Psoas muscle (tissue), 8 donors: ENCODE results near the gene TXNDC5. TPM values are rescaled to one million over a fixed set of nuclear protein-coding genes. Genes with fewer than 3 reads are reported as not detected.

Source experiments
- ATAC-seq, 4 donors: fragments of 200-7000 bp; cut with Tn5 transposase; one replicate each; pipeline ENCODE4 v1.9.1; 2020; ENCODE audit warnings: moderate library complexity in 3 of 4, mild to moderate bottlenecking in 2 of 4
- DNase-seq, 2 donors: peaks; one replicate each; pipeline ENCODE4 v3.0.0-alpha.2; 2020
- H3K27ac ChIP-seq: fragments of 200-600 bp; one replicate; pipeline ENCODE4 v1.8.0; 2022
- H3K27me3 ChIP-seq, 3 donors: fragments of 200-600 bp in 1 of 3; one replicate each; pipeline versions ENCODE4 v1.6.1 to v1.8.0; 2013 to 2022; ENCODE audit warnings: low read length in 2 of 3, mild to moderate bottlenecking in 2 of 3, moderate library complexity in 1 of 3; ENCODE audit not compliant: insufficient read depth in 3 of 3
- H3K36me3 ChIP-seq, 2 donors: fragments of 200-600 bp in 1 of 2; one replicate each; pipeline versions ENCODE4 v1.6.1 to v1.8.0; 2013 to 2022; ENCODE audit warnings: low read depth in 1 of 2, mild to moderate bottlenecking in 1 of 2, moderate library complexity in 1 of 2; ENCODE audit not compliant: insufficient read depth in 1 of 2
- H3K4me1 ChIP-seq: fragments of 200-600 bp; one replicate; pipeline ENCODE4 v1.8.0; 2022
- H3K4me3 ChIP-seq: fragments of 200-600 bp; one replicate; pipeline ENCODE4 v1.8.0; 2022; ENCODE audit warnings: mild to moderate bottlenecking
- H3K9me3 ChIP-seq: fragments of 200-600 bp; one replicate; pipeline ENCODE4 v1.8.0; 2022
- CTCF ChIP-seq: fragments of 200-600 bp; IDR thresholded peaks from one replicate; pipeline ENCODE4 v1.8.0; 2022; ENCODE audit warnings: antibody characterized with exemption
- WGBS, 3 donors: extraction: QIAGEN DNeasy Blood & Tissue Kit; methylation state at CpG; one replicate each; pipeline versions ENCODE4 v1.1.6 to v1.1.7; 2013; 5-methylcytosine and 5-hydroxymethylcytosine counted together
- intact Hi-C, 2 donors: fragments of 100-400 bp; cut with DNase I; formaldehyde crosslinking; loops; one replicate each; pipeline versions ENCODE4 v1.11.0 to v1.14.2; 2022
- polyA plus RNA-seq, 3 donors: library from polyadenylated mRNA; stranded (reverse); fragments of 200-250 nt; gene quantifications; one replicate each; pipeline ENCODE4 v1.2.3, GENCODE V29; 2013
- total RNA-seq, 4 donors: library from RNA; stranded (reverse); fragmentation: NEBNext Ultra II Directional in 2 of 4; extraction: Animal tissue kit (Norgen Biotek cat#: 25700) in 2 of 4; gene quantifications; one replicate each; pipeline versions ENCODE4 v1.2.1 to v1.2.4, GENCODE V29; 2021 to 2023
- donor health status: healthy with polysubstance abuse.
- donor health status: DM: no; HTN: no; CAD: no; lungs with moderate emphysema.
- donor health status: Bipolar disorder and iron deficiency.
- donor health status: healthy.
- donor health status: DM: yes; HTN: yes; CAD: no.
- donor health status: DM: no; HTN: no; CAD: no.
- donor health status: DM: no; HTN: no; CAD: no.
- donor health status: DM: yes; HTN: yes; CAD: no.

The TXNDC5 gene
- total and polyA plus RNA-seq, 7 donors = 15.5 to 50.2 (median 24.6) TPM

DNA sequence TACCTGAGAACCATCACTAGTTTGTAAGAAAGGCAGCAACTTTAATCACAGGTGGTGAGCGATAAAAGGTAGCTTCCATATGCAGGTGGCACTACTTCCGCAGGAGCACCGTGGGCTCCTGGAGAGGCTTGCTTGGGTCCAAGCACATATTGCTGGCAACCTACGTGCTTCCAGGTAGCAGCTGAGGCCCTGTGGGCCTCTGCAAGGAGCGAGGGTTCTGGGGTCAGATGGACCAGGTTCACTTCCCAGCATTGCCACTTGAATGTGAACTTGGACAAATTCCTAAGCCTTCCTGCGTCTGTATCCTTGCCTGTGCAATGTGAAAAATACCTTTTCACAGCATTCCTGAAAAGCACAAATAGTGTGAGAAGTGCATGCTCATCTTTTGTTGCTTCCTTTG is 31.0 kb downstream of the TXNDC5 start:
- no peaks in the 10 kb centered on the region for H3K27me3 ChIP-seq
- no peaks in the 10 kb centered on the region for H3K9me3 ChIP-seq
- H3K36me3 ChIP-seq = peaks cover 7 to 59% of the 10 kb centered on the region in 2 donors
- 92 to 94% (median 93%) methylated on average over 6 of the region's 6 CpGs for WGBS, 3 donors
- ATAC-seq = no peak
- DNase-seq = no peak
- no peak overlapping the region for H3K27ac ChIP-seq
- no peak for TF ChIP-seq CTCF
- intact Hi-C loops = no loop called here
- no peak overlapping the region for H3K4me3 ChIP-seq
- no peaks in the 10 kb centered on the region for H3K4me1 ChIP-seq

- ATAC-seq = no peak
- Histone ChIP-seq H3K9me3 (no peaks in the 10 kb centered on the region), H3K4me3 (no peak overlapping the region), H3K4me1 (no peaks in the 10 kb centered on the region), H3K36me3 (peaks cover 7 to 54% of the 10 kb centered on the region in 2 donors), H3K27me3 (no peaks in the 10 kb centered on the region), H3K27ac (no peak overlapping the region)
- DNase-seq = no peak
- 93 to 95% (median 94%) methylated on average over 2 of the region's 2 CpGs for WGBS, 3 donors
- no peak for TF ChIP-seq CTCF
- intact Hi-C loops = no loop called here
These were observed 31.5 kb downstream of the TXNDC5 start for GRCh38 chr6:7879043-7879442.

GRCh38 chr6:7878401-7878964 is 32.1 kb downstream of the TXNDC5 start:
- TF ChIP-seq CTCF = no peak
- DNase-seq (no peak), ATAC-seq (no peak)
- intact Hi-C loops = no loop called here
- Histone ChIP-seq H3K36me3 (peaks cover 7 to 48% of the 10 kb centered on the region in 2 donors), H3K4me3 (no peak overlapping the region), H3K27ac (no peak overlapping the region), H3K27me3 (no peaks in the 10 kb centered on the region), H3K4me1 (no peaks in the 10 kb centered on the region), H3K9me3 (no peaks in the 10 kb centered on the region)
- WGBS, 3 donors = 85 to 90% (median 87%) methylated on average over 10 of the region's 10 CpGs

DNA sequence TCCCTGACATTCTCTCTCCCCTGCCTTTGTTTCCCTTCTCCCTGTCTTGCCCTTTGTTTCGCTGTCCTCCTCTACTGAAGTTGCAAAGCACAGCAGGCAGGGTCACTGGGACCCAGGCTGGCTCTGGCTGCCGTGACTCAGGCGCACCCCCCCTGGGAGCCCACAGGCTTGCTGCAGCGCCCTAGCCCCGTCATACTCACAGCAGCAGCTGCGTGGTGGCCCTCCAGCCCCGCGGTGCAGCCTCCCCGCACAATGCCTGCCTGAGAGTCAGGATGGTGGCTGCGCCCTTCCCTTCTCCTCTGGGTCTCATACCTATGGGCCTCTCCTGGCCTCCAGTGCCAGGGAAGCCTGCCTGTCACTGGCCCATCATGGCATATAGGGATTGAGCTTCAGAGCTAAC is 41.7 kb downstream of the TXNDC5 start:
- H3K4me1 ChIP-seq = peaks cover 4% of the 10 kb centered on the region
- no peaks in the 10 kb centered on the region for H3K9me3 ChIP-seq
- no peak for TF ChIP-seq CTCF
- intact Hi-C loops = no loop called here
- H3K4me3 ChIP-seq = no peak overlapping the region
- H3K27me3 ChIP-seq = no peaks in the 10 kb centered on the region
- WGBS, 3 donors = 73 to 82% (median 75%) methylated on average over 10 of the region's 10 CpGs
- ATAC-seq = no peak
- DNase-seq = no peak
- H3K36me3 ChIP-seq = no peaks in the 10 kb centered on the region
- H3K27ac ChIP-seq = no peak overlapping the region

- no peaks in the 10 kb centered on the region for H3K9me3 ChIP-seq
- H3K27ac ChIP-seq = no peak overlapping the region
- no peaks in the 10 kb centered on the region for H3K36me3 ChIP-seq
- peaks cover 4% of the 10 kb centered on the region for H3K4me1 ChIP-seq
- H3K4me3 ChIP-seq = no peak overlapping the region
- DNase-seq = no peak
- no peaks in the 10 kb centered on the region for H3K27me3 ChIP-seq
- TF ChIP-seq CTCF = no peak
- 69 to 76% (median 70%) methylated on average over 1 of the region's 1 CpG for WGBS, 3 donors
- intact Hi-C loops = no loop called here
- no peak for ATAC-seq
These were observed 44.1 kb downstream of the TXNDC5 start for GRCh38 chr6:7866526-7866925.
